ENCODE data around the gene RNF11. TPM values are rescaled to one million over a fixed set of nuclear protein-coding genes. Genes with fewer than 3 reads are reported as not detected.

Gene RNF11
- total and polyA plus RNA-seq, 2 of the 8 experiments (the other 6 are each of a cell fraction or from before 2014, with no cell fraction given), result 49.6 to 54.2 TPM

- no peak overlapping the region for H4K91ac ChIP-seq (replicated peaks; ENCODE audit: insufficient read length, low read length)
- no peaks in the 10 kb centered on the region for H4K20me1 ChIP-seq (replicated peaks in 1 of 2; ENCODE audit: control insufficient read depth in 1 of 2, insufficient read depth in 2 of 2, low read length in 2 of 2)
- H3K36me3 ChIP-seq (ENCODE audit: control insufficient read depth in 2 of 4, insufficient read depth in 4 of 4, low read length in 3 of 4), result no peaks in the 10 kb centered on the region
- no peak overlapping the region for H3K56ac ChIP-seq (replicated peaks; ENCODE audit: insufficient read length, low read depth, low read length)
- H3K23ac ChIP-seq (ENCODE audit: insufficient read length), result no peak overlapping the region
- H3K4me1 ChIP-seq (replicated peaks in 1 of 4; ENCODE audit: control insufficient read depth in 3 of 4, insufficient read depth in 4 of 4, low read length in 3 of 4), result peaks cover 0 to 3% (median 0%) of the 10 kb centered on the region in 4 experiments; a peak in 3 of 7 replicates
- ChIA-PET POLR2A (ENCODE audit: partially characterized antibody) (interaction anchor here (1.1 to 1.9 kb wide), 2 partner anchors 16 to 39 kb away, joined by 4 to 6 read pairs; no protein-coding TSS in a partner anchor), CTCF (ENCODE audit: partially characterized antibody) (interaction anchor here (1.4 kb wide), 1 partner anchor 15 kb away, joined by 5 read pairs; no protein-coding TSS in a partner anchor)
- no peak overlapping the region; the same call in 1 of the 2 replicates for H4K8ac ChIP-seq (ENCODE audit: extremely low read depth, insufficient read depth, low read length)
- H3K79me1 ChIP-seq (ENCODE audit: low read depth, low read length), result no peaks in the 10 kb centered on the region
- peak in 1 of 3 experiments; percentile 4; a peak in 1 of 4 replicates for TF ChIP-seq CTCF (IDR thresholded peaks at IDR 0.05; ENCODE audit: control extremely low read depth in 1 of 3, insufficient read depth in 1 of 3, low read depth in 1 of 3, low read length in 3 of 3)
- no peak for TF ChIP-seq SP1 (IDR thresholded peaks at IDR 0.05; ENCODE audit: low read depth, low read length)
- H2BK12ac ChIP-seq (ENCODE audit: low read depth, low read length), result no peak overlapping the region
- H3K4me3 ChIP-seq (ENCODE audit: extremely low read depth in 1 of 4, insufficient read depth in 2 of 4, low read depth in 3 of 4, low read length in 4 of 4), result no peak overlapping the region
- no peak overlapping the region for H4K5ac ChIP-seq (ENCODE audit: insufficient read length, low read depth, low read length)
- H2AK5ac ChIP-seq (ENCODE audit: low read depth, low read length), result no peak overlapping the region
- 88% methylated on average over 15 of the region's 15 CpGs; no CpG with 5 or more reads in 1 of the 2 experiments for WGBS, 2 experiments (ENCODE audit: extremely low coverage in 1 of 2, insufficient coverage in 1 of 2, insufficient read length in 1 of 2, insufficient replicate concordance in 2 of 2, low coverage in 1 of 2, low lambda C conversion rate in 2 of 2, missing lambda C conversion rate in 1 of 2)
- 0 out of 2 replicates have a peak overlapping the region, but pooled peaks have one; percentile 29 for H2BK15ac ChIP-seq (ENCODE audit: low read length)
- H2BK5ac ChIP-seq (ENCODE audit: low read depth, low read length), result no peak overlapping the region
- FAIRE-seq, result no peak
- H3K18ac ChIP-seq (ENCODE audit: extremely low read depth, low read length), result no peak overlapping the region
- H2BK20ac ChIP-seq (ENCODE audit: low read length), result no peak overlapping the region
- H3K4ac ChIP-seq (replicated peaks; ENCODE audit: insufficient read length, low read depth, low read length), result no peak overlapping the region
- no peaks in the 10 kb centered on the region for H3K23me2 ChIP-seq (ENCODE audit: low read depth, low read length)
- H3K27ac ChIP-seq (ENCODE audit: low read depth, low read length), result no peak overlapping the region
- no peaks in the 10 kb centered on the region for H3K9me3 ChIP-seq (ENCODE audit: insufficient read depth in 2 of 2, low read depth in 1 of 2, low read length in 1 of 2)
- no peak for DNase-seq (ENCODE audit: low read depth in 1 of 2, low spot score in 2 of 2)
- H3K79me2 ChIP-seq (ENCODE audit: control insufficient read depth in 1 of 2, insufficient read depth in 2 of 2, low read length in 2 of 2), result no peaks in the 10 kb centered on the region
- no peak overlapping the region for H2AFZ ChIP-seq (ENCODE audit: low read length)
- H3K9ac ChIP-seq (replicated peaks in 1 of 4; ENCODE audit: extremely low read depth in 1 of 4, low read depth in 3 of 4, low read length in 3 of 4), result no peak overlapping the region
- no peak overlapping the region for H3K14ac ChIP-seq (ENCODE audit: insufficient read length)
- no peak overlapping the region for H3K4me2 ChIP-seq (ENCODE audit: insufficient read depth in 1 of 2, low read depth in 2 of 2, low read length in 2 of 2)
- H3K27me3 ChIP-seq (replicated peaks in 1 of 4; ENCODE audit: control insufficient read depth in 3 of 4, extremely low read depth in 1 of 4, insufficient read depth in 3 of 4, low read length in 3 of 4), result no peaks in the 10 kb centered on the region
- H2BK120ac ChIP-seq (replicated peaks; ENCODE audit: low read depth, low read length), result no peak overlapping the region
These were observed 75.0 kb downstream of the RNF11 start for GRCh38 chr1:51310871-51311613.
